Peyer's patch (tissue), 4 donors: ENCODE measurements around the gene CA7. TPM values are rescaled to one million over a fixed set of nuclear protein-coding genes. Genes with fewer than 3 reads are reported as not detected.

Source experiments
- DNase-seq, 3 donors: peaks; one replicate each; pipeline ENCODE4 v3.0.0-alpha.2; 2017 to 2019
- H3K27ac ChIP-seq, 4 donors: fragments of 200-600 bp; sonication (generic); one replicate each; pipeline ENCODE4 v1.5.1; 2016 to 2019
- H3K27me3 ChIP-seq, 2 donors: fragments of 200-600 bp; sonication (generic); one replicate each; pipeline ENCODE4 v1.5.1; 2019
- H3K36me3 ChIP-seq, 3 donors: fragments of 200-600 bp; sonication (generic); one replicate each; pipeline ENCODE4 v1.5.1; 2016 to 2019
- H3K4me1 ChIP-seq, 4 donors: fragments of 200-600 bp; sonication (generic); one replicate each; pipeline ENCODE4 v1.5.1; 2016 to 2019
- H3K4me3 ChIP-seq, 4 donors: fragments of 200-600 bp; sonication (generic); 1 replicate in 3 of 4; 2 replicates in 1 of 4; pipeline ENCODE4 v1.5.1; 2016 to 2019; ENCODE audit warnings: mild to moderate bottlenecking in 1 of 4
- H3K9me3 ChIP-seq, 4 donors: fragments of 200-600 bp; sonication (generic); one replicate each; pipeline ENCODE4 v1.5.1; 2016 to 2019; ENCODE audit warnings: mild to moderate bottlenecking in 1 of 4
- CTCF ChIP-seq, 6 experiments: fragments of 450-650 bp in 4 of 6; fragments of 200-600 bp in 2 of 6; sonication (generic) in 1 of 6; IDR thresholded peaks; one replicate each; pipeline ENCODE4 v1.5.1; 2017 to 2019; ENCODE audit warnings: antibody characterized with exemption in 6 of 6, mild to moderate bottlenecking in 3 of 6, moderate library complexity in 1 of 6
- POLR2A ChIP-seq, 2 donors: fragments of 450-650 bp; IDR thresholded peaks; one replicate each; pipeline ENCODE4 v1.5.1; 2017; ENCODE audit warnings: antibody characterized with exemption in 2 of 2, mild to moderate bottlenecking in 2 of 2, moderate library complexity in 2 of 2
- total RNA-seq, 4 donors: library from RNA; depleted of rRNA; stranded (reverse); fragments of >200 nt; gene quantifications; one replicate each; pipeline ENCODE4 v1.1.0, GENCODE V29; 2016

Gene CA7
- total RNA-seq, 4 donors from 2014 or later, result 13.2 to 59.4 (median 32.2) TPM

GRCh38 chr16:66902648-66903543 is 58.7 kb downstream of the CA7 start:
- H3K9me3 ChIP-seq, result no peaks in the 10 kb centered on the region
- no peaks in the 10 kb centered on the region for H3K36me3 ChIP-seq
- peaks cover 0 to 44% (median 7%) of the 10 kb centered on the region in 4 donors for H3K4me1 ChIP-seq
- no peaks in the 10 kb centered on the region for H3K27me3 ChIP-seq
- peak overlapping the region in 3 of 4 donors; percentile 25 to 54 (median 48) for H3K27ac ChIP-seq
- TF ChIP-seq POLR2A (IDR thresholded peaks at IDR 0.05), result no peak
- TF ChIP-seq CTCF (IDR thresholded peaks at IDR 0.05), result peak in 1 of 6 experiments; percentile 21
- no peak overlapping the region for H3K4me3 ChIP-seq
- DNase-seq, result no peak

Other genes with a start within 250 kb of the CA7 start
- 10 to 100 TPM in 2 of 4 donors, 1 to 10 TPM in 2; 4.9 to 15.7 (median 11.3) TPM for gene CMTM3, start 239.7 kb upstream of the CA7 start, total RNA-seq
- 100 to 1,000 TPM in 2 of 4 donors, 10 to 100 TPM in 2; 33.8 to 116 (median 101) TPM for gene CMTM4, start 147.7 kb upstream of the CA7 start, total RNA-seq
- gene DYNC1LI2, start 92.8 kb upstream of the CA7 start, total RNA-seq, result 100 to 1,000 TPM; 167 to 337 (median 206) TPM
- under 1 TPM in 1 of 4 donors, not detected in 3; 0.40 TPM for gene TERB1, start 42.8 kb upstream of the CA7 start, total RNA-seq
- gene NAE1, start 13.4 kb upstream of the CA7 start, total RNA-seq, result 10 to 100 TPM; 33.6 to 51.3 (median 43.0) TPM
- gene PDP2, start 36.1 kb downstream of the CA7 start, total RNA-seq, result 10 to 100 TPM; 12.1 to 27.9 (median 15.3) TPM
- gene CDH16, start 74.5 kb downstream of the CA7 start, total RNA-seq, result 10 to 100 TPM in 3 of 4 donors, not detected in 1; 11.3 to 19.5 (median 15.4) TPM
- 1 to 10 TPM in 3 of 4 donors, under 1 TPM in 1; 0.53 to 4.1 (median 2.8) TPM for gene RRAD, start 81.1 kb downstream of the CA7 start, total RNA-seq
- gene CIAO2B, start 90.0 kb downstream of the CA7 start, total RNA-seq, result 10 to 100 TPM; 28.1 to 72.7 (median 55.2) TPM
- gene CES2, start 91.1 kb downstream of the CA7 start, total RNA-seq, result 1,000 to 10,000 TPM in 3 of 4 donors, 100 to 1,000 TPM in 1; 113 to 4,512 (median 3,000) TPM
- 100 to 1,000 TPM in 3 of 4 donors, 10 to 100 TPM in 1; 28.9 to 227 (median 161) TPM for gene CES3, start 116.9 kb downstream of the CA7 start, total RNA-seq
- gene CES4A, start 144.2 kb downstream of the CA7 start, total RNA-seq, result 10 to 100 TPM; 13.7 to 26.5 (median 17.9) TPM
- 10 to 100 TPM; 14.0 to 30.5 (median 26.6) TPM for gene CBFB, start 184.7 kb downstream of the CA7 start, total RNA-seq